K562 (cell line): Measurements from ENCODE around the gene EME2. TPM values are rescaled to one million over a fixed set of nuclear protein-coding genes. Genes with fewer than 3 reads are reported as not detected.

Source experiments
- FOXJ2 ChIP-seq: fragments of 200-800 bp; sonication (Bioruptor generic); IDR thresholded peaks from 2 replicates; pipeline ENCODE4 v1.6.1; 2016; ENCODE audit warnings: missing genetic modification characterization, missing compliant biosample characterization
- NR3C1 ChIP-seq: sonication (generic); formaldehyde crosslinking; IDR thresholded peaks from 2 replicates; pipeline ENCODE4 v1.8.1; 2022; ENCODE audit warnings: missing genetic modification reagents
- POLR2A ChIP-seq: fragments of 450-650 bp; conservative IDR thresholded peaks from 2 replicates; pipeline ENCODE4 v1.6.1; 2016
- SMARCA4 ChIP-seq: fragments of 450-650 bp; IDR thresholded peaks from 2 replicates; pipeline ENCODE4 v1.6.1; 2016
- SP1 ChIP-seq: sonication (generic); formaldehyde crosslinking; IDR thresholded peaks from 2 replicates; pipeline ENCODE4 v1.8.1; 2022; ENCODE audit warnings: mild to moderate bottlenecking, missing genetic modification reagents
- XRCC3 ChIP-seq: fragments of 450-650 bp; IDR thresholded peaks from 2 replicates; pipeline ENCODE4 v1.6.1; 2017; ENCODE audit warnings: mild to moderate bottlenecking, moderate library complexity
- ZFX ChIP-seq: sonication (generic); formaldehyde crosslinking; IDR thresholded peaks from 2 replicates; pipeline ENCODE4 v1.8.0; 2022; ENCODE audit warnings: mild to moderate bottlenecking, missing genetic modification reagents, moderate library complexity
- ZNF217 ChIP-seq: sonication (generic); formaldehyde crosslinking; IDR thresholded peaks from 2 replicates; pipeline ENCODE4 v1.8.0; 2022; ENCODE audit warnings: mild to moderate bottlenecking, missing genetic modification reagents
- ZNF384 ChIP-seq: IDR thresholded peaks from 2 replicates; pipeline ENCODE4 v1.6.1; 2012; ENCODE audit warnings: low read depth, low read length, improper control_type of control experiment
- polyA plus RNA-seq, 8 experiments: library from polyadenylated mRNA; depleted of rRNA in 4 of 8; stranded (reverse) in 5 of 8; unstranded in 3 of 8; fragments of >200 nt; fragmentation: Nextera tagmentation in 2 of 8; fragmentation: Illumina TruSeq in 1 of 8; extraction: Ambion mirVana in 2 of 8; extraction: Trizol in 1 of 8; gene quantifications; 2 replicates each; pipeline versions ENCODE4 v1.2.1 to v1.2.3, GENCODE V29; 2011 to 2014; ENCODE audit warnings: inconsistent platforms in 1 of 8, missing spikeins in 1 of 8
- total RNA-seq, 7 experiments: library from RNA; depleted of rRNA in 6 of 7; stranded (reverse); fragments of >200 nt in 6 of 7; fragmentation: Illumina TruSeq in 2 of 7; extraction: Trizol in 2 of 7; gene quantifications; 2 replicates each; pipeline versions ENCODE4 v1.2.1 to v1.2.3, GENCODE V29; 2011 to 2021; ENCODE audit warnings: low replicate concordance in 1 of 7
- TF ChIP-seq, protein P1 (sequence below), 2 experiments: fragments of 450-650 bp; formaldehyde crosslinking in 1 of 2; IDR thresholded peaks; 2 replicates each; pipeline versions ENCODE4 v1.4.0 to v1.6.1; 2014 to 2020; ENCODE audit warnings: mild to moderate bottlenecking in 2 of 2, borderline replicate concordance in 1 of 2, low read depth in 1 of 2
- TF ChIP-seq, protein P2 (sequence below): fragments of 250-450 bp; sonication (Bioruptor Pico); IDR thresholded peaks from 2 replicates; pipeline ENCODE4 v1.5.0; 2021
- TF ChIP-seq, protein P3 (sequence below): fragments of 250-450 bp; sonication (Bioruptor Pico); IDR thresholded peaks from 2 replicates; pipeline ENCODE4 v1.8.0; 2021; ENCODE audit warnings: moderate library complexity, mild to moderate bottlenecking, inconsistent platforms
- TF ChIP-seq, protein P4 (sequence below): sonication (generic); formaldehyde crosslinking; IDR thresholded peaks from 2 replicates; pipeline ENCODE4 v1.8.0; 2022; ENCODE audit warnings: missing genetic modification reagents, mild to moderate bottlenecking, borderline replicate concordance

EME2 gene
- total and polyA plus RNA-seq, 9 of the 15 experiments (the other 6 are each of a cell fraction or from before 2014, with no cell fraction given) = 0.35 to 19.9 (median 3.5) TPM

DNA sequence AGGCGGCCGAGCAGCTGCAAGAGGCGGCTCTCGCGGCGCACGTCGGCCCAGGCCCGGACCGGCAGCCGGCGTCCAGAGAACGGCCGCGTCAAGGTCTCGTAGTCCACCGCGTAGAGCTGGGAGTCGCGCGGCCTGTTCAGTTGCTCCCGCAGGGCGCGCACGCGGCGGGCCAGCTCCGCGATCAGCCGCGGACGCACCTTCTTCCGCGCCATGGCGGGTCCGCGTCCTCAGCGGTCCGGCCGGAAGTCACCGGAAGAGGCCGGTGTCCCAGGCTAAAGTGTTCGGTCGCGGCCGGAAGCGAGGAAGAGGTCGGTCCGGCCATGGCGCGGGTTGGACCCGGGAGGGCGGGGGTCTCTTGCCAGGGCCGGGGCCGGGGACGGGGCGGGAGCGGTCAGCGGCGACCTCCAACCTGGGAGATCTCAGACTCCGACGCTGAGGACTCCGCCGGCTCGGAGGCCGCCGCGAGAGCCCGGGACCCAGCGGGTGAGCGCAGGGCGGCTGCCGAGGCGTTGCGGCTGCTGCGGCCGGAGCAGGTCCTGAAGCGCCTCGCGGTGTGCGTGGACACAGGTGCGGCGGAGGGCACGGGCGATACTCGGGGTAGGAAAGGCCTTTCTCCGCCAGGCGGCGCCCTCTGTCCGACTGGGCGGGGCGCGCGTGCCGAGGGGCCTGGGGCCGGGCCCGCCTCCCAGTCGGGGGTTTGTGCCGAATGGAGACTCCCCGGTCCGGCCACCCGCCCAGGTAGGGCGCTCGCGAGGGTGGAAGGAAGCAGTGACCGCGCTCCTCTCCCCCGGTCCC is 495 bp downstream of the EME2 start, which contains the start of gene MRPS34 (continued):
- TF ChIP-seq, protein P1, sequence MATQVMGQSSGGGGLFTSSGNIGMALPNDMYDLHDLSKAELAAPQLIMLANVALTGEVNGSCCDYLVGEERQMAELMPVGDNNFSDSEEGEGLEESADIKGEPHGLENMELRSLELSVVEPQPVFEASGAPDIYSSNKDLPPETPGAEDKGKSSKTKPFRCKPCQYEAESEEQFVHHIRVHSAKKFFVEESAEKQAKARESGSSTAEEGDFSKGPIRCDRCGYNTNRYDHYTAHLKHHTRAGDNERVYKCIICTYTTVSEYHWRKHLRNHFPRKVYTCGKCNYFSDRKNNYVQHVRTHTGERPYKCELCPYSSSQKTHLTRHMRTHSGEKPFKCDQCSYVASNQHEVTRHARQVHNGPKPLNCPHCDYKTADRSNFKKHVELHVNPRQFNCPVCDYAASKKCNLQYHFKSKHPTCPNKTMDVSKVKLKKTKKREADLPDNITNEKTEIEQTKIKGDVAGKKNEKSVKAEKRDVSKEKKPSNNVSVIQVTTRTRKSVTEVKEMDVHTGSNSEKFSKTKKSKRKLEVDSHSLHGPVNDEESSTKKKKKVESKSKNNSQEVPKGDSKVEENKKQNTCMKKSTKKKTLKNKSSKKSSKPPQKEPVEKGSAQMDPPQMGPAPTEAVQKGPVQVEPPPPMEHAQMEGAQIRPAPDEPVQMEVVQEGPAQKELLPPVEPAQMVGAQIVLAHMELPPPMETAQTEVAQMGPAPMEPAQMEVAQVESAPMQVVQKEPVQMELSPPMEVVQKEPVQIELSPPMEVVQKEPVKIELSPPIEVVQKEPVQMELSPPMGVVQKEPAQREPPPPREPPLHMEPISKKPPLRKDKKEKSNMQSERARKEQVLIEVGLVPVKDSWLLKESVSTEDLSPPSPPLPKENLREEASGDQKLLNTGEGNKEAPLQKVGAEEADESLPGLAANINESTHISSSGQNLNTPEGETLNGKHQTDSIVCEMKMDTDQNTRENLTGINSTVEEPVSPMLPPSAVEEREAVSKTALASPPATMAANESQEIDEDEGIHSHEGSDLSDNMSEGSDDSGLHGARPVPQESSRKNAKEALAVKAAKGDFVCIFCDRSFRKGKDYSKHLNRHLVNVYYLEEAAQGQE (IDR thresholded peaks at IDR 0.05; ENCODE audit: borderline replicate concordance) = peak; percentile 61
- TF ChIP-seq, protein P1 (CRISPR knock-in tag; IDR thresholded peaks at IDR 0.05; ENCODE audit: low read depth) = no peak
- TF ChIP-seq, protein P2, sequence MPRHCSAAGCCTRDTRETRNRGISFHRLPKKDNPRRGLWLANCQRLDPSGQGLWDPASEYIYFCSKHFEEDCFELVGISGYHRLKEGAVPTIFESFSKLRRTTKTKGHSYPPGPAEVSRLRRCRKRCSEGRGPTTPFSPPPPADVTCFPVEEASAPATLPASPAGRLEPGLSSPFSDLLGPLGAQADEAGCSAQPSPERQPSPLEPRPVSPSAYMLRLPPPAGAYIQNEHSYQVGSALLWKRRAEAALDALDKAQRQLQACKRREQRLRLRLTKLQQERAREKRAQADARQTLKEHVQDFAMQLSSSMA (CRISPR knock-in tag) = 0 out of 2 replicates have a peak, but pooled peaks have one; percentile 61
- TF ChIP-seq ZNF217 (CRISPR knock-in tag) (no peak), XRCC3 (no peak), NR3C1 (no peak; the same call in none of the 2 replicates), POLR2A (peak; percentile 90), SP1 (CRISPR knock-in tag) (peak; percentile 88), FOXJ2 (tag) (0 out of 2 replicates have a peak, but pooled peaks have one; percentile 35), ZFX (CRISPR knock-in tag) (peak; percentile 93), ZNF384 (no peak), SMARCA4 (no peak)
- TF ChIP-seq, protein P3, sequence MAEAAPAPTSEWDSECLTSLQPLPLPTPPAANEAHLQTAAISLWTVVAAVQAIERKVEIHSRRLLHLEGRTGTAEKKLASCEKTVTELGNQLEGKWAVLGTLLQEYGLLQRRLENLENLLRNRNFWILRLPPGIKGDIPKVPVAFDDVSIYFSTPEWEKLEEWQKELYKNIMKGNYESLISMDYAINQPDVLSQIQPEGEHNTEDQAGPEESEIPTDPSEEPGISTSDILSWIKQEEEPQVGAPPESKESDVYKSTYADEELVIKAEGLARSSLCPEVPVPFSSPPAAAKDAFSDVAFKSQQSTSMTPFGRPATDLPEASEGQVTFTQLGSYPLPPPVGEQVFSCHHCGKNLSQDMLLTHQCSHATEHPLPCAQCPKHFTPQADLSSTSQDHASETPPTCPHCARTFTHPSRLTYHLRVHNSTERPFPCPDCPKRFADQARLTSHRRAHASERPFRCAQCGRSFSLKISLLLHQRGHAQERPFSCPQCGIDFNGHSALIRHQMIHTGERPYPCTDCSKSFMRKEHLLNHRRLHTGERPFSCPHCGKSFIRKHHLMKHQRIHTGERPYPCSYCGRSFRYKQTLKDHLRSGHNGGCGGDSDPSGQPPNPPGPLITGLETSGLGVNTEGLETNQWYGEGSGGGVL (CRISPR knock-in tag) = no peak
- TF ChIP-seq, protein P4, sequence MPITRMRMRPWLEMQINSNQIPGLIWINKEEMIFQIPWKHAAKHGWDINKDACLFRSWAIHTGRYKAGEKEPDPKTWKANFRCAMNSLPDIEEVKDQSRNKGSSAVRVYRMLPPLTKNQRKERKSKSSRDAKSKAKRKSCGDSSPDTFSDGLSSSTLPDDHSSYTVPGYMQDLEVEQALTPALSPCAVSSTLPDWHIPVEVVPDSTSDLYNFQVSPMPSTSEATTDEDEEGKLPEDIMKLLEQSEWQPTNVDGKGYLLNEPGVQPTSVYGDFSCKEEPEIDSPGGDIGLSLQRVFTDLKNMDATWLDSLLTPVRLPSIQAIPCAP = no peak
